Islet of Langerhans (tissue), 1 donor: Measurements from ENCODE around the gene KDELR1.

Experiments
- FAIRE-seq: peaks from one replicate; lab custom pipeline; 2011; peaks lifted over from hg19 to GRCh38; lab: Jason Lieb, UNC

The KDELR1 gene

DNA sequence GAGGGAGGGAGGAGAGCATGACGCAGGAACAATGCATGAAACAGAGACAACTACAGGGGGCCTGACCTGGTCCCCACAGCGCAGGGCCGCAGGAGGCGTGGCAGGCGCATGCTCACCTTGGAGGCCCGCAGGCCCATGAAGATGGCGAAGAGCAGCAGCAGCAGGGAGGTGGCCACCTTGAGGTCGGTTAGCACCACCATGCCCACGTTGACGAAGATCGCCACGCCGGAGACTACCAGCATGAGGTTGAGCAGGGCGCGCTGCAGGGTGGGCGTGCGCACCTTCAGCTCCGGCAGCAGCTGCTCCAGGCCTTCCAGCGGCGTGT is 49.0 kb downstream of the KDELR1 start:
- FAIRE-seq: no peak

DNA sequence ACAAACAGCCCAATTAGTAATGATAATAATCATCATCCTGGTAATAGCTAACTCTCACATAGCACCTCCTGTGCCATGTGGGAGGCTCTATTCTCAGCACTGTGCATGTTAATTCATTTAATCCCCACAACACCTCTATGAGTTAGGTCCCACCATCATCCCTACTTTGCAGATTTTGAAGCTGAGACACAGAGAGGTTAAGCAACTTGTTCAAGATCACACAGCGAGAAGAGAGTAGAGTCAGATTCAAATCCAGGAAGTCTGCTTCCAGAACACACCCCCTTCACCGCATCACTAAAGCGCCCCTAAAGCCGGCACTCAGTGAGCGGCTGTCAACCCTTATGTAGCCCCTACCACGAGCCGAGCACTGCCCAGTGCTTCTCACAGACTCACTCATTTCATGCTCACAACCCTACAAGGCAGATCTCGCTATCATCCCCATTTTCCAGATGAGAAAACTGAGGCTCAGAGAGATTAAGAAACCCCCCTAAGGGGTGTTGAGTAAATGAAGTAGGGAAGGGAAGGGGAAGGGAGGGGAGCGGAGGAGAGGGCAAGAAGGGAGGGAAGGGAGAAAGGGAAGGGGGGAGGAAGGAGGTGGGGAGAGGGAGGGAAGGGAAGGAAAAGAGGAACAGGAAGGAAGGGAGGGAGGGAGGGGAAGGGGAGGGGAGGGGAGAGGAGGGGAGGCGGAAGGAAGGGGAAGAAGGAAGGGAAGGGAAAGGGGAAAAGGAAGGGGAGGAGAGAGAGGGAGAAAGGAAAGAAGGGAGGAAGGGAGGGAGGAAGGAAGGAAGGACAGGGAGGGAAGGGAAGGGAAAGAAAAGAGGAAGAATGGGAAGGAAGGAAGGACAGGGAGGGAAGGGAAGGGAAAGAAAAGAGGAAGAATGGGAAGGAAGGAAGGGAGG is 49.6 kb downstream of the KDELR1 start:
- FAIRE-seq: no peak

DNA sequence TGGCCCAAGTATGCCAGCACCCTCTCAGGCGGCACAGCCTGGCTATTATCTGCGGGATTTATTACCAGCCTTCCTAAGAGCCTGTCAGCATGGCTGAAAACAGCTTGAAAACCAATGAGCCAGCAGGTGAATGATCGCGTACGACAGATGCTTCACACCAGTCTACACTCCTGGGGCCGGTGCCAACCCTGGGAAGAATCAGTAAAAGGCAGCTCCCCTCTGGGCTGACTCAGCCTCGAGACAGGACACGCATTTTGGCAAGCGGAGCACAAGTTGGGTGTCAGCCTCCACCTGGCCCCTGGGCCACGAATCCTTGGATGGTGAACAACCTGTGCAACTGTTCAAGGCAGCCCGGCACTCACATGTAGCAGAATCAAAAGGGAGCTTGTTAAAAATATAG is 50.4 kb downstream of the KDELR1 start:
- no peak for FAIRE-seq

DNA sequence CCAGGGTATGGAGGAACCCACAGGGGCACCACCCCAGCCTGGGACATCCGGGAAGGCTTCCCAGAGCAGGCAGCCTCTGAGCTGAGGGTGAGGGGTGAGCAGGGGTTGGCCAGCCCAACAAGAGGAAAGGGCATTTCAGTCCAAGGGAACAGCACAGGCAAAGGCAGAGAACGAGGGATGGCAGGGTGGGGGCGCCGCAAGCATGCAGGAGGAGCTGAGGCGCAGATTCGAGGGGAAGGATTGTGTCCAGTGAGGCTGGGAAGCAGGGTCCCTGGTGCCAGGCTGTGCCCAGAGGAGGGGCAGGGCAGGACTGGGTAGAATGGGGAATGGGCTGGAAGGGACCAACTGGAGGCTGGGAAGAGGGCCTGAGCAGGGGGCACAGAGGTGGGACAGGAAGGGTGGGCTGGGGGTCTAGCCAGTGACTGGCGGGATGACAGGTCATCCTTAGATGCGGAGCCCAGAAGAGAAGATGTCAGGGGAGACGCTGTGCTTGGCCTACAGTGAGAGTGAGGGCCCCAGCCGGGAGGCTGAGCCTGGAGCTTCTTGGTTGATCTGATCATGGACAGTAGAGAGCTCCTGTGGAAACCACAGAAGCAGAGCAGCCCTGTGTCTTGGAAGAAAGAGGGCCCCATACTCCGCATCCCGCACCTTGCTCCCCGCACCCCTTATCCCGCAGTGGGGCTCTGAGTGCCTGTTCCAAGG is 52.4 kb downstream of the KDELR1 start:
- no peak for FAIRE-seq

DNA sequence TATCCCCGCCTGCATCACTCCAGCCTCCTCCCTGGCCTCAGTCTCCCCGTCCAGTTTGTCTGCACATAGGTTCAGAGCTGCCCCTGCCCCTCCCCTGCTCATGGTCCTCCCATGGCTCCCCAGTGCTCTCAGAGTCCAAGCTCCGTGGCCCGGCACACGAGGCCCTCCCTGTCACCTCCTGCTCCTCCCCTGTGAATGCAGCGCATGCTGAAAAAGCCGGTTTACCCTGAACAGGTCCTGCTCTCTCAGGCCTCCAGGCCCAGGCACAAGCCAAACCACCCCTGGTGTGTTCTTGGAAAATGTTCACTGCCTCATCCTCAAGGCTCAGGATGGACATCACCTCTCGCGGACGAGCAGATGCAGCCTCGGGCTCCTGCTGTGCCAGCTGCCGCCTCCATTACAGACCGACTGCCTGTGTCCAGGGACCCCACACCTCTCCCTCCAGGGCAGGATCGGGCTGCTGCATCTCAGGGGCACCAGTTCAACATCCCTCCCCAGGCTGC is 53.0 kb downstream of the KDELR1 start:
- FAIRE-seq: no peak

DNA sequence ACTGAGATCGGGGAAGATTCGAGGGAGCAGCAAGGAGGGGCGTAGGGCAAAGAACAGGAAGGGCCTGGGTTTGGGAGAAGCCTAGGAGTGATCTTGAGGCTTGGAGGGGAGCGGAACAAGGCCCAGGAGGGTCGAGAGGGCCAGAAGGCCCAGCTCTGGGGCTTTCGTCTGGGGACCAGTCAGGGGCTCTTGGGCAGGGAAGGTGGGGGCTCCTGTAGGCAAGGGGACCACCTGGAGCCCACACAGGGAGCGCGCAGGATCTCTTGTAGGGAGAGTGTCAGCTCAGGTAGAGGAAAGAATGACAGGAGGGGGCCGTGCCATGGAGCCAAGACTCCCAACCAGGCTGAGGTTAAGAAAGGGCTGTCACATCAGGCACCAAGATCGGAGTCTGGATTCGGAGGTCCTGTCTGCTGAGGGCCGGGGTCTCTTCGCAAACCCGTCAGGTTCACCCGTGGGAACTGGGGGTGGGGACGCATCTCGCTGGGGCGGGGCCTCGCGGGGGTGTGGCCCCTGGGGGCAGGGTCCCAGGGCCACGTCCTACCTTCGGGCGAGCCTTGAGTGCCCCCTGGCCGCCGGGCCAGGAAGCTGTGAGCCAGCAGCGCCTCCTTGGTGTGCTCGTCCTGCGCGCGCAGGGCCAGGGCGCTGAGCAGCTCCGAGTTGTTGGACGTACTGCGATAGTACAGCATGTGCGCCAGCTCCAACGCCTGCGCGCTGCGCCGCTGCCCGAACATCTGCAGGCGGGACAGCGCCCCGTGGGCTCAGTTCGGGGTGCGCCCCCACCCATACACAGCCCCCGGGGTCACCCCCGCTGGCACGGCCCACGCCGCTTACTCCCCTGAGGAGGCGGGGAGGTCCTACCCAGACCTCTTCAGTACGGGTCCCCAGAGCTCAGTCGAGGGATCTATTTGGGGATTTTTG is 57.6 kb downstream of the KDELR1 start:
- FAIRE-seq: no peak

DNA sequence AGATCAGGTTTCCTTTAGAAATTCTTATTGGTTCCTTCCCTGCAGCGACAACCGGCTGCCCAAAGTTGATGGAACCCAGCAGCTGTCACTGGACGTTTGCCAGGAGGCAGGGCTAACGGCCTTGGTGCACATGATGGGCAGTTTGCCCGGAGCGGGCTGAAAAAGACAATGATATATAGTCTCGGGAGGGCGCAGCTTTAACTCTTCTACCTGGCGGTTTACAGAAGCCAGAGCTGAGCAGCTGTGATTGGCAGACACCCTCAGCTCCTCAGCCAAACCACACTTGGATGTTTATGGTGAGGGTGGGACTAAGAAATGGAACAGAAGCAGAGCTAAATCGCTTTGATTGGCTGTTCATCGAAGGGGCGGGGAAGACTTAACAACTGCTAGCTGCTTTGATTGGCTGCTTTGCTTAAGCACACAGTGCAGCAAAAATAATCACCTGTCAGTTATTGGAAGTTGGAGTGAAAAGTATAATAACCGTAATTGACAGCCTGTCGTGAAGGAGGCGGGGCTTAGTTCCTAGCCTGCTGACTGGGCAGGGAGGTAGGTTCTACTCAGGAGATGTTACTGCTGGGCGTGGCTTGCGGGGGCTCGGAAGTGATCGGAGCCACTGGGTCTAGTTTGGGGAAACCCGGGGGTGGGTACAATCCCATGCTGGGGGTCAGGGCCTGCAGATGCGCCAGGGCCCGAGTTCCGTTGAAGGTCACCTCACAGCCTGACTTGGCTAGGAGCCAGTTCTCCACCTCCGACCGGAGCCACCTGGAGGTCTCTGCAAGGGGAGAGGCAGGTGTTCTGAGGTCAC is 58.5 kb downstream of the KDELR1 start:
- FAIRE-seq: peak; percentile 83
